ENCODE measurements around the gene HAUS6.

DNA sequence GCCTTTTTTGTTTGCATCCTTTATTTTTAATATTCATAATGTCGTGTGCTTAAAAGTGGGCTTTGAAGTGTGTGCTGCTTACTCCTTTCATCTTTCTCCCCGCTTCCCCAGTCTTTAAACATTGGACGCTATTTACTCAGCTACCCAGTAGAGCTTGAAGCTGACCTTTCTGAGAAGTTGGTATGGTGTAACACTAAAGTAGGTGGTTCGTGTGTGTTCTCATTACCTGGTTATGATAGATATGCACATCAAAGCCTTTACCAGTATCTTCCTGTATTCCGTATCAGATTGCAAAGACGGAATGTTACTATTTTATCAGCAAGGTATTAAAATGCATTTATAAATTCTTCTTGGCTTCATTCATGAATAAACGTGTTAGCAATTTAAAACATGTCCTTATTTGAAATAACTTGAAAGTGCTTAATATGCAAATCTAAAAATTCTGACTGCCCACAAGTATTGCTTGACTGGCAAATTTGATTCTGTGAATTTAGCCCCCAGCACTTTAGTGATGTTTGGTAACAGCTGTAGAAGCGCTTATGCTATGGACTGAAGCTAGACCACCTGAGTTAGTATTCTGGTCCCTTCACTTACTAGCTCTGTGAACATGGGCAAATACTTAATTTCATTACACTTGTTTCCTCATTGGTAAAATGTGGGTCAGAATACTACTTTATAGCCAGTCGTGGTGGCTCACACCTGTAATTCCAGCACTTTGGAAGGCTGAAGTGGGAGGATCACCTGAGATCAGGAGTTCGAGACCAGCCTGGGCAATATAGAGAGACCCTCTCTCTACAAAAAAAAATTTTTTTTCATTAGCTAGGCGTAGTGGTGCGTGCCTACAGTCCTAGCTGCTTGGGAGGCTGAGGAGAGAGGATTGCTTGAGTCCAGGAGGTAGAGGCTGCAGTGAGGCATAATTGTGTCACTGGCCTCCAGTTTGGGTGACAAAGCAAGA is 51.8 kb downstream of the HAUS6 start:
- TF ChIP-seq, protein P1, sequence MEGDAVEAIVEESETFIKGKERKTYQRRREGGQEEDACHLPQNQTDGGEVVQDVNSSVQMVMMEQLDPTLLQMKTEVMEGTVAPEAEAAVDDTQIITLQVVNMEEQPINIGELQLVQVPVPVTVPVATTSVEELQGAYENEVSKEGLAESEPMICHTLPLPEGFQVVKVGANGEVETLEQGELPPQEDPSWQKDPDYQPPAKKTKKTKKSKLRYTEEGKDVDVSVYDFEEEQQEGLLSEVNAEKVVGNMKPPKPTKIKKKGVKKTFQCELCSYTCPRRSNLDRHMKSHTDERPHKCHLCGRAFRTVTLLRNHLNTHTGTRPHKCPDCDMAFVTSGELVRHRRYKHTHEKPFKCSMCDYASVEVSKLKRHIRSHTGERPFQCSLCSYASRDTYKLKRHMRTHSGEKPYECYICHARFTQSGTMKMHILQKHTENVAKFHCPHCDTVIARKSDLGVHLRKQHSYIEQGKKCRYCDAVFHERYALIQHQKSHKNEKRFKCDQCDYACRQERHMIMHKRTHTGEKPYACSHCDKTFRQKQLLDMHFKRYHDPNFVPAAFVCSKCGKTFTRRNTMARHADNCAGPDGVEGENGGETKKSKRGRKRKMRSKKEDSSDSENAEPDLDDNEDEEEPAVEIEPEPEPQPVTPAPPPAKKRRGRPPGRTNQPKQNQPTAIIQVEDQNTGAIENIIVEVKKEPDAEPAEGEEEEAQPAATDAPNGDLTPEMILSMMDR (conservative IDR thresholded peaks at IDR 0.05) = no peak
- no peak for TF ChIP-seq ZFX (IDR thresholded peaks at IDR 0.05)
